Measurements from ENCODE around the gene SMAD2. TPM values are rescaled to one million over a fixed set of nuclear protein-coding genes. Genes with fewer than 3 reads are reported as not detected.
A peak's percentile ranks its signal among the peaks of the same experiment; 100 is the strongest.

Gene SMAD2
- total and polyA plus RNA-seq, 2 of the 8 experiments (the other 6 are each of a cell fraction or from before 2014, with no cell fraction given), result 28.4 to 124 TPM

- Histone ChIP-seq H3K18ac (ENCODE audit: extremely low read depth, low read length) (peak overlapping the region; percentile 98), H3K9me3 (ENCODE audit: insufficient read depth in 2 of 2, low read depth in 1 of 2, low read length in 1 of 2) (no peaks in the 10 kb centered on the region), H4K5ac (ENCODE audit: insufficient read length, low read depth, low read length) (peak overlapping the region; percentile 98), H2BK20ac (ENCODE audit: low read length) (no peak overlapping the region), H2AFZ (ENCODE audit: low read length) (no peak overlapping the region), H3K27me3 (replicated peaks in 1 of 4; ENCODE audit: control insufficient read depth in 3 of 4, extremely low read depth in 1 of 4, insufficient read depth in 3 of 4, low read length in 3 of 4) (no peaks in the 10 kb centered on the region), H4K20me1 (replicated peaks in 1 of 2; ENCODE audit: control insufficient read depth in 1 of 2, insufficient read depth in 2 of 2, low read length in 2 of 2) (peaks cover 7 to 8% of the 10 kb centered on the region in 2 experiments), H3K27ac (ENCODE audit: low read depth, low read length) (peak overlapping the region; percentile 96), H3K79me2 (ENCODE audit: control insufficient read depth in 1 of 2, insufficient read depth in 2 of 2, low read length in 2 of 2) (peaks cover 17 to 37% of the 10 kb centered on the region in 2 experiments), H2BK120ac (replicated peaks; ENCODE audit: low read depth, low read length) (no peak overlapping the region), H3K4ac (replicated peaks; ENCODE audit: insufficient read length, low read depth, low read length) (peak overlapping the region; percentile 93), H3K4me1 (replicated peaks in 1 of 4; ENCODE audit: control insufficient read depth in 3 of 4, insufficient read depth in 4 of 4, low read length in 3 of 4) (peaks cover 4 to 17% (median 16%) of the 10 kb centered on the region in 4 experiments; a peak in 6 of 7 replicates), H3K23me2 (ENCODE audit: low read depth, low read length) (peaks cover 2% of the 10 kb centered on the region; the same call in 1 of the 2 replicates), H3K14ac (ENCODE audit: insufficient read length) (no peak overlapping the region), H3K23ac (ENCODE audit: insufficient read length) (no peak overlapping the region), H2BK12ac (ENCODE audit: low read depth, low read length) (peak overlapping the region; percentile 55), H3K4me2 (ENCODE audit: insufficient read depth in 1 of 2, low read depth in 2 of 2, low read length in 2 of 2) (peak overlapping the region; percentile 58 to 71), H2BK15ac (ENCODE audit: low read length) (peak overlapping the region; percentile 97; the same call in 1 of the 2 replicates), H3K79me1 (ENCODE audit: low read depth, low read length) (no peaks in the 10 kb centered on the region; the same call in 1 of the 2 replicates), H3K9ac (replicated peaks in 1 of 4; ENCODE audit: extremely low read depth in 1 of 4, low read depth in 3 of 4, low read length in 3 of 4) (peak overlapping the region; percentile 72 to 94 (median 88)), H2BK5ac (ENCODE audit: low read depth, low read length) (peak overlapping the region; percentile 97), H4K91ac (replicated peaks; ENCODE audit: insufficient read length, low read length) (peak overlapping the region; percentile 100), H3K4me3 (ENCODE audit: extremely low read depth in 1 of 4, insufficient read depth in 2 of 4, low read depth in 3 of 4, low read length in 4 of 4) (peak overlapping the region; percentile 61 to 96 (median 72)), H4K8ac (ENCODE audit: extremely low read depth, insufficient read depth, low read length) (peak overlapping the region; percentile 99), H3K56ac (replicated peaks; ENCODE audit: insufficient read length, low read depth, low read length) (peak overlapping the region; percentile 93), H2AK5ac (ENCODE audit: low read depth, low read length) (no peak overlapping the region), H3K36me3 (ENCODE audit: control insufficient read depth in 2 of 4, insufficient read depth in 4 of 4, low read length in 3 of 4) (no peaks in the 10 kb centered on the region)
- ChIA-PET POLR2A (ENCODE audit: partially characterized antibody) (interaction anchor here (0.6 to 2.3 kb wide), 20 partner anchors 9 to 746 kb away, joined by 3 to 18 read pairs (median 4); partner anchors contain the start of gene CTIF), CTCF (ENCODE audit: partially characterized antibody) (interaction anchor here (0.9 to 1.3 kb wide), 3 partner anchors 13 to 70 kb away, joined by 3 to 6 read pairs (median 3); no protein-coding TSS in a partner anchor)
- FAIRE-seq, result no peak
- 1% methylated on average over 65 of the region's 107 CpGs; no CpG with 5 or more reads in 1 of the 2 experiments for WGBS, 2 experiments (ENCODE audit: extremely low coverage in 1 of 2, insufficient coverage in 1 of 2, insufficient read length in 1 of 2, insufficient replicate concordance in 2 of 2, low coverage in 1 of 2, low lambda C conversion rate in 2 of 2, missing lambda C conversion rate in 1 of 2)
- DNase-seq (ENCODE audit: low read depth in 1 of 2, low spot score in 2 of 2), result peak; percentile 86 to 92
- TF ChIP-seq BRCA1 (IDR thresholded peaks at IDR 0.05; ENCODE audit: low read depth, low read length) (no peak), RAD21 (IDR thresholded peaks at IDR 0.05 in 1 of 2, conservative IDR thresholded peaks at IDR 0.05 in 1 of 2; ENCODE audit: low read depth in 2 of 2, low read length in 2 of 2) (no peak; a peak in 1 of 4 replicates), RXRA (IDR thresholded peaks at IDR 0.05; ENCODE audit: insufficient read depth, low read depth, low read length) (no peak), MAX (IDR thresholded peaks at IDR 0.05) (peak; percentile 94), KDM4A (IDR thresholded peaks at IDR 0.05; ENCODE audit: low read depth, low read length, severe bottlenecking) (peak; percentile 90), CTBP2 (IDR thresholded peaks at IDR 0.05; ENCODE audit: borderline replicate concordance, insufficient read depth, insufficient read length, low read length) (no peak), RBBP5 (IDR thresholded peaks at IDR 0.05; ENCODE audit: borderline replicate concordance, low read depth, low read length) (peak; percentile 30; the same call in 1 of the 2 replicates), POLR2AphosphoS5 (IDR thresholded peaks at IDR 0.05; ENCODE audit: low read depth, low read length) (peak; percentile 78), TBP (IDR thresholded peaks at IDR 0.05; ENCODE audit: low read depth, low read length) (peak; percentile 36; the same call in 1 of the 2 replicates)
These were observed 665 bp upstream of the SMAD2 start for GRCh38 chr18:47930931-47931717.
